ENCODE data around the gene PUM2.
"Not testable (repeated sequence)": the region's sequence is repeated elsewhere in the genome, so short reads cannot be mapped to it uniquely, and the experiment has no call there.

PUM2 gene

GRCh38 chr2:20367929-20368328 is 17.3 kb upstream of the PUM2 start:
- not testable (repeated sequence) for DNase-seq

- DNase-seq: no peak
These were observed 16.1 kb upstream of the PUM2 start for GRCh38 chr2:20366672-20367116.

GRCh38 chr2:20365249-20365817 is 14.7 kb upstream of the PUM2 start:
- no peak for DNase-seq

GRCh38 chr2:20363578-20363977 is 12.9 kb upstream of the PUM2 start:
- no peak for DNase-seq

- DNase-seq: no peak
These were observed 12.2 kb upstream of the PUM2 start for GRCh38 chr2:20362701-20363435.

- no peak for DNase-seq
These were observed 11.2 kb upstream of the PUM2 start for GRCh38 chr2:20361893-20362292.

- DNase-seq: no peak
These were observed 8.5 kb upstream of the PUM2 start for GRCh38 chr2:20359096-20359495.

GRCh38 chr2:20357638-20358389 is 7.2 kb upstream of the PUM2 start:
- no peak for DNase-seq

- DNase-seq: peak; percentile 37
These were observed 5.4 kb upstream of the PUM2 start for GRCh38 chr2:20356042-20356441.

GRCh38 chr2:20355131-20355530 is 4.5 kb upstream of the PUM2 start:
- no peak for DNase-seq

- peak; percentile 16 for DNase-seq
These were observed 2.8 kb upstream of the PUM2 start for GRCh38 chr2:20353241-20353992.

GRCh38 chr2:20352581-20353216 is 2.1 kb upstream of the PUM2 start:
- DNase-seq: no peak

- DNase-seq: no peak
These were observed 1.6 kb upstream of the PUM2 start for GRCh38 chr2:20352230-20352578.

GRCh38 chr2:20351555-20352229 is 1.0 kb upstream of the PUM2 start:
- DNase-seq: no peak

GRCh38 chr2:20350041-20350712 is 467 bp downstream of the PUM2 start:
- no peak for DNase-seq

- DNase-seq: no peak
These were observed 1.1 kb downstream of the PUM2 start for GRCh38 chr2:20349513-20349921.

GRCh38 chr2:20348542-20348941 is 2.1 kb downstream of the PUM2 start:
- DNase-seq: no peak

GRCh38 chr2:20346565-20347381 is 3.9 kb downstream of the PUM2 start:
- no peak for DNase-seq

- DNase-seq: no peak
These were observed 7.5 kb downstream of the PUM2 start for GRCh38 chr2:20343128-20343527.

- DNase-seq: no peak
These were observed 11.6 kb downstream of the PUM2 start for GRCh38 chr2:20339012-20339411.
